Adrenal gland (tissue), 5 donors: ENCODE data around the gene ZNF726.
"Not testable (repeated sequence)": the region's sequence is repeated elsewhere in the genome, so short reads cannot be mapped to it uniquely, and the experiment has no call there.

Experiments used
- POLR2A ChIP-seq, 2 donors: fragments of 450-650 bp; IDR thresholded peaks; one replicate each; pipeline ENCODE4 v1.6.1; 2017; ENCODE audit warnings: antibody characterized with exemption in 2 of 2, mild to moderate bottlenecking in 2 of 2, moderate library complexity in 1 of 2
- TF ChIP-seq, protein P1 (sequence below), 6 experiments: fragments of 450-650 bp in 4 of 6; fragments of 200-600 bp in 2 of 6; sonication (generic) in 1 of 6; IDR thresholded peaks; 1 replicate in 5 of 6; 2 replicates in 1 of 6; pipeline versions ENCODE4 v1.5.1 to v1.8.0; 2016 to 2021; ENCODE audit warnings: antibody characterized with exemption in 6 of 6, mild to moderate bottlenecking in 2 of 6, moderate library complexity in 1 of 6
- donor health status: DM: no; HTN: no; CAD: no.

DNA sequence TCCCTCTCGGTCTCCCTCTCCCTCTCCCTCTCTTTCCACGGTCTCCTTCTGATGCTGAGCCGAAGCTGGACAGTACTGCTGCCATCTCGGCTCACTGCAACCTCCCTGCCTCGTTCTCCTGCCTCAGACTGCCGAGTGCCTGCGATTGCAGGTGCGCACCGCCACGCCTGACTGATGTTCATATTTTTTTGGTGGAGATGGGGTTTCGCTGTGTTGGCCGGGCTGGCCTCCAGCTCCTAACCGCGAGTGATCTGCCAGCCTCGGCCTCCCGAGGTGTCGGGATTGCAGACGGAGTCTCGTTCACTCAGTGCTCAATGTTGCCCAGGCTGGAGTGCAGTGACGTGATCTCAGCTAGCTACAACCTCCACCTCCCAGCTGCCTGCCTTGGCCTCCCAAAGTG, 48.7 kb downstream of the ZNF726 start:
- TF ChIP-seq, protein P1, sequence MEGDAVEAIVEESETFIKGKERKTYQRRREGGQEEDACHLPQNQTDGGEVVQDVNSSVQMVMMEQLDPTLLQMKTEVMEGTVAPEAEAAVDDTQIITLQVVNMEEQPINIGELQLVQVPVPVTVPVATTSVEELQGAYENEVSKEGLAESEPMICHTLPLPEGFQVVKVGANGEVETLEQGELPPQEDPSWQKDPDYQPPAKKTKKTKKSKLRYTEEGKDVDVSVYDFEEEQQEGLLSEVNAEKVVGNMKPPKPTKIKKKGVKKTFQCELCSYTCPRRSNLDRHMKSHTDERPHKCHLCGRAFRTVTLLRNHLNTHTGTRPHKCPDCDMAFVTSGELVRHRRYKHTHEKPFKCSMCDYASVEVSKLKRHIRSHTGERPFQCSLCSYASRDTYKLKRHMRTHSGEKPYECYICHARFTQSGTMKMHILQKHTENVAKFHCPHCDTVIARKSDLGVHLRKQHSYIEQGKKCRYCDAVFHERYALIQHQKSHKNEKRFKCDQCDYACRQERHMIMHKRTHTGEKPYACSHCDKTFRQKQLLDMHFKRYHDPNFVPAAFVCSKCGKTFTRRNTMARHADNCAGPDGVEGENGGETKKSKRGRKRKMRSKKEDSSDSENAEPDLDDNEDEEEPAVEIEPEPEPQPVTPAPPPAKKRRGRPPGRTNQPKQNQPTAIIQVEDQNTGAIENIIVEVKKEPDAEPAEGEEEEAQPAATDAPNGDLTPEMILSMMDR (IDR thresholded peaks at IDR 0.05), result not testable (repeated sequence)
- not testable (repeated sequence) for TF ChIP-seq POLR2A (IDR thresholded peaks at IDR 0.05)
